Panc1 (cell line): Measurements from ENCODE around the gene P3H3. TPM values are rescaled to one million over a fixed set of nuclear protein-coding genes. Genes with fewer than 3 reads are reported as not detected.

Experiments
- ATAC-seq: fragments of 200-7000 bp; cut with Tn5 transposase; 2 replicates; pipeline ENCODE4 v1.9.1; 2020; ENCODE audit warnings: mild to moderate bottlenecking, moderate library complexity
- BruUV-seq: library from RNA; stranded (reverse); fragments of 400-500 nt; replicated peaks from 2 replicates; lab custom pipeline; 2021; lab: Mats Ljungman, UMichigan
- CTCF ChIA-PET: fragments of 300-600 bp; sonication (Branson Sonifier 250); formaldehyde crosslinking; loops from one replicate; lab custom pipeline; 2022; ENCODE audit warnings: antibody characterized with exemption; lab: Charles Lee
- POLR2A ChIA-PET: fragments of 300-600 bp; sonication (Branson Sonifier 250); formaldehyde crosslinking; loops from one replicate; lab custom pipeline; 2022; ENCODE audit warnings: antibody characterized with exemption; lab: Charles Lee
- DNase-seq: peaks from one replicate; pipeline ENCODE4 v3.0.0-alpha.2; 2010; ENCODE audit warnings: low read depth, low spot score
- H3K27ac ChIP-seq: 2 replicates; pipeline ENCODE4 v1.5.1; 2011; ENCODE audit warnings: mild to moderate bottlenecking, low read length, inconsistent platforms
- H3K27me3 ChIP-seq: fragments of 200-500 bp; sonication (Bioruptor generic); 2 replicates; pipeline ENCODE4 v1.6.0; 2014; ENCODE audit warnings: low read length, inconsistent platforms; ENCODE audit not compliant: control insufficient read depth, insufficient read depth
- H3K36me3 ChIP-seq: fragments of 200-500 bp; sonication (Bioruptor generic); 2 replicates; pipeline ENCODE4 v1.5.1; 2014; ENCODE audit warnings: inconsistent platforms, mild to moderate bottlenecking, low read length, moderate library complexity; ENCODE audit not compliant: control insufficient read depth, insufficient read depth
- H3K4me1 ChIP-seq: 2 replicates; pipeline ENCODE4 v1.5.1; 2011; ENCODE audit warnings: inconsistent platforms, mild to moderate bottlenecking, low read length, moderate library complexity; ENCODE audit not compliant: control insufficient read depth, insufficient read depth
- H3K4me3 ChIP-seq, 2 experiments: 2 replicates each; pipeline ENCODE4 v1.5.1; 2011 to 2012; ENCODE audit warnings: low read depth in 2 of 2, low read length in 2 of 2, mild to moderate bottlenecking in 2 of 2, inconsistent platforms in 1 of 2, moderate library complexity in 1 of 2
- H3K9me3 ChIP-seq: fragments of 200-500 bp; sonication (Bioruptor generic); 2 replicates; pipeline ENCODE4 v1.5.1; 2014; ENCODE audit warnings: low read depth, mild to moderate bottlenecking, inconsistent platforms, low read length, moderate library complexity; ENCODE audit not compliant: control insufficient read depth, insufficient read depth
- POLR2AphosphoS5 ChIP-seq: IDR thresholded peaks from 2 replicates; pipeline ENCODE4 v1.6.1; 2012; ENCODE audit warnings: mild to moderate bottlenecking, low read depth, low read length, moderate library complexity
- REST ChIP-seq, 2 experiments: IDR thresholded peaks; 2 replicates each; pipeline ENCODE4 v1.6.1; 2011 to 2012; ENCODE audit warnings: low read depth in 2 of 2, control low read depth in 1 of 2, low read length in 1 of 2, mild to moderate bottlenecking in 1 of 2, moderate library complexity in 1 of 2; ENCODE audit not compliant: insufficient read depth in 1 of 2
- SIN3A ChIP-seq: IDR thresholded peaks from 2 replicates; pipeline ENCODE4 v1.6.1; 2012; ENCODE audit warnings: low read depth, mild to moderate bottlenecking, low read length, moderate library complexity, borderline replicate concordance; ENCODE audit not compliant: insufficient read depth
- TCF7L2 ChIP-seq: IDR thresholded peaks from 2 replicates; pipeline ENCODE4 v1.6.1; 2011; ENCODE audit warnings: mild to moderate bottlenecking, low read depth, low read length, inconsistent platforms
- in situ Hi-C: cut with HindIII; loops from 2 replicates; pipeline ENCODE4 v1.10.0; 2016; ENCODE audit warnings: low sequenced_read_pairs, low pct_unique_long_range_greater_than_20kb
- intact Hi-C: fragments of 100-400 bp; cut with micrococcal nuclease; formaldehyde crosslinking; loops from one replicate; pipeline ENCODE4 v1.10.0; 2022; ENCODE audit not compliant: unreplicated experiment
- total RNA-seq: library from RNA; stranded (reverse); gene quantifications from one replicate; pipeline ENCODE4 v1.2.1, GENCODE V29; 2021; ENCODE audit not compliant: unreplicated experiment
- TF ChIP-seq, protein P1 (sequence below): fragments of 450-650 bp; IDR thresholded peaks from 2 replicates; pipeline ENCODE4 v1.5.1; 2017; ENCODE audit warnings: mild to moderate bottlenecking

The P3H3 gene
- total RNA-seq, 1 experiment from 2014 or later = 11.0 TPM

- ChIA-PET POLR2A (interaction anchor here (0.6 kb wide), 2 partner anchors 11 to 23 kb away, joined by 4 to 8 read pairs; no protein-coding TSS in a partner anchor), CTCF (interaction anchor here (1.2 kb wide), 1 partner anchor 105 kb away, joined by 5 read pairs; the partner anchor contains the start of gene PTMS)
- no peak for TF ChIP-seq TCF7L2
- TF ChIP-seq POLR2AphosphoS5 = peak; percentile 86
- intact Hi-C loops (no loop called here), in situ Hi-C loops (no loop called here)
- Histone ChIP-seq H3K27ac (peak overlapping the region; percentile 88), H3K4me1 (peaks cover 28% of the 10 kb centered on the region), H3K27me3 (no peaks in the 10 kb centered on the region), H3K4me3 (peak overlapping the region; percentile 75 to 84), H3K9me3 (no peaks in the 10 kb centered on the region), H3K36me3 (peaks cover 6% of the 10 kb centered on the region; the same call in 1 of the 2 replicates)
- BruUV-seq = no TSS peak
- DNase-seq (no peak), ATAC-seq (peak; percentile 55)
Observed at GRCh38 chr12:6871052-6871957, 43.1 kb downstream of the P3H3 start.

- DNase-seq = no peak
- CTCF ChIA-PET = interaction anchor here (1.2 to 1.4 kb wide), 4 partner anchors 19 to 119 kb away, joined by 3 to 5 read pairs (median 4); partner anchors contain the start of genes CDCA3, MLF2, PTMS and USP5
- POLR2A ChIA-PET = interaction anchor here (0.5 to 0.6 kb wide), 3 partner anchors 19 to 338 kb away, joined by 3 to 8 read pairs (median 7); partner anchors contain the start of gene GAPDH
- BruUV-seq = TSS peak; percentile 95
- TF ChIP-seq SIN3A (0 out of 2 replicates have a peak, but pooled peaks have one; percentile 42), REST (IDR thresholded peaks at IDR 0.05; ENCODE audit: insufficient read depth in 1 of 2, low read depth in 2 of 2, low read length in 1 of 2) (no peak), POLR2AphosphoS5 (0 out of 2 replicates have a peak, but pooled peaks have one; percentile 1), TCF7L2 (no peak)
- TF ChIP-seq, protein P1, sequence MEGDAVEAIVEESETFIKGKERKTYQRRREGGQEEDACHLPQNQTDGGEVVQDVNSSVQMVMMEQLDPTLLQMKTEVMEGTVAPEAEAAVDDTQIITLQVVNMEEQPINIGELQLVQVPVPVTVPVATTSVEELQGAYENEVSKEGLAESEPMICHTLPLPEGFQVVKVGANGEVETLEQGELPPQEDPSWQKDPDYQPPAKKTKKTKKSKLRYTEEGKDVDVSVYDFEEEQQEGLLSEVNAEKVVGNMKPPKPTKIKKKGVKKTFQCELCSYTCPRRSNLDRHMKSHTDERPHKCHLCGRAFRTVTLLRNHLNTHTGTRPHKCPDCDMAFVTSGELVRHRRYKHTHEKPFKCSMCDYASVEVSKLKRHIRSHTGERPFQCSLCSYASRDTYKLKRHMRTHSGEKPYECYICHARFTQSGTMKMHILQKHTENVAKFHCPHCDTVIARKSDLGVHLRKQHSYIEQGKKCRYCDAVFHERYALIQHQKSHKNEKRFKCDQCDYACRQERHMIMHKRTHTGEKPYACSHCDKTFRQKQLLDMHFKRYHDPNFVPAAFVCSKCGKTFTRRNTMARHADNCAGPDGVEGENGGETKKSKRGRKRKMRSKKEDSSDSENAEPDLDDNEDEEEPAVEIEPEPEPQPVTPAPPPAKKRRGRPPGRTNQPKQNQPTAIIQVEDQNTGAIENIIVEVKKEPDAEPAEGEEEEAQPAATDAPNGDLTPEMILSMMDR = peak; percentile 96
- Histone ChIP-seq H3K4me1 (peaks cover 23% of the 10 kb centered on the region), H3K36me3 (peaks cover 6% of the 10 kb centered on the region; the same call in 1 of the 2 replicates), H3K9me3 (no peaks in the 10 kb centered on the region), H3K4me3 (peak overlapping the region; percentile 75 to 84), H3K27me3 (no peaks in the 10 kb centered on the region), H3K27ac (peak overlapping the region; percentile 88)
- ATAC-seq = peak; percentile 68
- intact Hi-C loops = no loop called here
- in situ Hi-C loops = no loop called here
Observed at GRCh38 chr12:6872073-6873048, 44.2 kb downstream of the P3H3 start.
